ENCODE measurements around the gene FAM20C.

The FAM20C gene

GRCh38 chr7:305410-306151 is 113.2 kb downstream of the FAM20C start:
- no peak for DNase-seq (ENCODE audit: low read depth)

DNA sequence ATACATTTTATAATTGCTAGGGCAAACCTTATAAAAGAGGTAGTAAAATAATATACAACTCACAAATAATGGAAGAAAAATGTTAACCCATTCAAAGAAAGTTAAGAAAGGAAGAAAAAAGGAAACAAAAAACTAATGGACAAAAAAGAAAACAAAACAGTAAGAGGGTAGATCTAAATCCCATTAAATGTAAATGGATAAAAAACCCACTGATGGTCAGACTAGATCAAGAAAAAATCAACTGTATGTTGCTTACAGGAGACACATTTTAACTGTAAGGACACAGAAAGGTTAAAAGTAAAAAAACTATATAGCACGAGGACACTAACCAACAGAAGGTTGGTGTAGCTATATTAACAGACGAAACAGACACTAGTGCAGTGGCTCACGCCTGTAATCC is 115.6 kb downstream of the FAM20C start:
- DNase-seq (ENCODE audit: low read depth) = no peak

- DNase-seq (ENCODE audit: low read depth) = no peak
These were observed 117.3 kb downstream of the FAM20C start for GRCh38 chr7:309586-310228.
